Measurements from ENCODE around the gene RUFY3.
"Not testable (repeated sequence)": the region's sequence is repeated elsewhere in the genome, so short reads cannot be mapped to it uniquely, and the experiment has no call there.

The RUFY3 gene

DNA sequence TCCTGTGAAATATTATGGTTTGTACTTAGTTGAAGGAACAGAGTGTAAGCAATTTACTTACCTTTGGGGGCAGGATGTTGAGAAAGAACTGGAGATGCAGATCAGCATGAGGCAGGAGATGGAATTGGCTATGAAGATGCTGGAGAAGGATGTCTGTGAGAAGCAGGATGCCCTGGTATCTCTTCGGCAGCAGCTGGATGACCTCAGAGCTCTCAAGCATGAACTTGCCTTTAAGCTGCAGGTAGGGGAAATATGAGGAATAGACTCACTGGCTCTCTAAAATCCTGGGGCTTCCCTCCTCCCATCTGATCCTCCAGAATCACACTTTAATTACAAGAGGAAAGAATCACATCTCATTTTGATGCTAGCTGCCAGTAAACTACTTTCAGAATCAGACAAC lies 67.0 kb downstream of the RUFY3 start:
- no peak for DNase-seq

DNA sequence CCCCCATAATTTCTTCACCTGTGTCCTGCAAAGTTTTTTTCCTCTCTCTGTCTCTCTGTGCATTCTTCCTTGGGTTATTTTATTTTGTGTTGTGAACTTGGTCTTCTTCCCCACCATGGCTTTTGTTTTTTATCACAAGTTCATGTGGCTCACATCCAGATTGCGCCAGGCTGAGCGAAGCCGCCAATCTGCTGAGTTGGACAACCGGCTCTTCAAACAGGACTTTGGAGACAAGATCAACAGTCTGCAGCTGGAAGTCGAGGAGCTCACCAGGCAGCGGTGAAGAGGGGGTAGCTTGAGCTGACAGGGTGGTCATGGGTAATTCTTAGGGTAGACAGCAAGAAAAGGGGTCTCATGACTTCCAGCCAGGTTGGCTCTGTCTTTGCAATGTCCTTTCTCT lies 71.9 kb downstream of the RUFY3 start:
- DNase-seq: no peak

DNA sequence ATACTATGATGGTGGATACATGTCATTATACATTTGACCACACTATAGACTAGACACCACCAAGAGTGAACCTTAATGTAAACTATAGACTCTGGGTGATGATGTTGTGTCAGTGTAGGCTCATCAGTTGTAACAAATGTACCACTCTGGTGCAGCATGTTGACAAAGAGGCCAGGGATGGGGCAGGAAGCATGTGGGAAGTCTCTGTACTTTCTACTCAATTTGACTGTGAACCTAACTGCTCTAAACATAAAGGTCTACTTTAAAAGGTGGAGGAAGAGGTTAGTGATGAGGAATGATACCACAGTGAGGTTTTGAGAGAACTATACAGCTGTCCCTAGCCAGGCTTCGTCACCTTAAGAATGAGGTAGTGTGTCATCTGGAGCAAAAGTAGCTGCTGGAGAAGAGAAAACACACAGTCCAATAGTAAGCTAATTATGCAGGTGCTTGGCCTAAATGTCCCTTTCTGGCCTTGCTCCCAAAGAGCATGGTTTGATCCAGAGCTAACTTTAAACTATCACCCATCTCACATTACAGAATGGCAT lies 79.6 kb downstream of the RUFY3 start:
- DNase-seq: no peak

DNA sequence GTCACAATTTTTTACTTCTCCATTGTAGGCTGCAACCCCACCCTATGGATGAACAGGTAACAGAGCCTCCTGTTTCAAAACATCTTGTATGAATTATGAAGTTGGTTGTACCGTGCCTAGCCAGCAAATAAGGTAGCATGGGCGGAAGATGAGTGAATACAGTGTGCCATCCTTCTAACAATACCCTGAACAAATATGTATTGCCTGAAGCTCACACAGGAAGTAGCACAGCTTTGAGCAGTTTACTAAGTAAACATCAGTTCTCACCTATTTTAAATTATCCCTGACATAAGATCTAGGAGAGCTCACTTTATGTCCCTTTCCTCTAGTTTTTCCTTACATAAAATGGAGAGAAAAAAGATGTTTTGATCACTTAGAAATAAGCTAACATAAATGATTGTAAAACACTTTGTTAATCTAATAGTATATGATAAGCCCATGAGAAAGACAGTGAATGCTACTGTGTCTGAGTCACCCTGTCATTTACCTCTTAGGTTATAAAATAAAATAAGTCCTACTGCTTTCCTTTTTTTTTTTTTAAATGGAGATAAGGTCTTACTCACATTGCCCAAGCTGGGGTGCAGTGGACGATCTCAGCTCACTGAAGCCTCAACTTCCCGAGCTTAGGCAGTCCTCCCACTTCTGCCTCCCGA lies 81.3 kb downstream of the RUFY3 start:
- no peak for DNase-seq

DNA sequence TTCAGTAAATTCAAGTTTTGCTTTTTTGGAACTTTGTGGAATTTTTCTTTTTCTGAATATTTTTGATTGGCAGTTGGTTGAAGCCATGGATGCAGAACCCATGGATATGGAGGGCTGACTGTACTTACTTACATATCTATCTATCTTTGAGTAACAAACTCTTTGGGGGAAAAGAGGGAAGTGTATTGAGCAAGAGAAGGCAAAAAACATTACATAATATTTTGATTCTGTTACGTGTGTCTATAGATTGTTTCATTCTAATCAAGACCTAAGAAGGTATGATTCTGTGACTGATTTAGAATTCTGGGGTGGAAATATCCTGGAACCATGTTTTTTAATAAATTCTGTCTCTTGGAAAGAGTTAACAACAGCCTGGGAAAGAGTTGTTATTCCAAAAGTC lies 86.4 kb downstream of the RUFY3 start:
- no peak for DNase-seq

DNA sequence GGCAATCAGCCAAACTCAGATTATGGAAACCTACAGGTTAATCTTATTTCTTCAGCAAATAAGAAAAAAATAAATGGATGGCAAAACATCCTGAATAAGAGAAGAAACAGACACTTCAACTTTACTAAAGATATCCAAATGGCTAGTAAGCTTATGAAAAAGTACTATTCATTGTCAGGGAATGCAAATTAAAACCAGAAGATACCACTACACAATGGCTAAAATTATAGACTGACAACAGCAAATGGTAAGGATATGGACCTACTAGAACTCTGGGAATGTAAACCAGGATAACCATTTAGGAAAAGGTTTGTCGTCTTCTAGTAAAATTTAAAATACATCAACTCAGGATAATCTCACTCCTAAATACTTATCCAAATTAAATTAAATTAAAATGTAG lies 93.6 kb downstream of the RUFY3 start:
- DNase-seq: no peak

DNA sequence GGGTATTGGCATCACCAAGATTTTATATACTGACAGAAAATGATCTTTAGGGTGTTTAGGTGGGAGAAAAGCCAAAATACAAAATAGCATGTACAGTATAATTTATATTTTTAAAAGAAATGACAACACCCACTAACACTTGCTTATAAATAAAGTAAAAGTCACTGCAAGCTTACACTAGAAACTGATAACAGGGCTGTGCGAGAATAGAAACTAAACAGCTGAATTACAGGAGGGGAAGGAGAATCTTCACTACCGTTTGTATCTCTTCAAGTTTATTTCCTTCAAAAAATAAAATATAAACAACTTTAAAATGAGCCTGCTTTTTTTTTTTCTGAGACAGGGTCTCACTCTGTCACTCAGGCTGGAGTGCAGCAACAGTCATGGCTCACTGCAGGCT lies 95.1 kb downstream of the RUFY3 start:
- DNase-seq: no peak

DNA sequence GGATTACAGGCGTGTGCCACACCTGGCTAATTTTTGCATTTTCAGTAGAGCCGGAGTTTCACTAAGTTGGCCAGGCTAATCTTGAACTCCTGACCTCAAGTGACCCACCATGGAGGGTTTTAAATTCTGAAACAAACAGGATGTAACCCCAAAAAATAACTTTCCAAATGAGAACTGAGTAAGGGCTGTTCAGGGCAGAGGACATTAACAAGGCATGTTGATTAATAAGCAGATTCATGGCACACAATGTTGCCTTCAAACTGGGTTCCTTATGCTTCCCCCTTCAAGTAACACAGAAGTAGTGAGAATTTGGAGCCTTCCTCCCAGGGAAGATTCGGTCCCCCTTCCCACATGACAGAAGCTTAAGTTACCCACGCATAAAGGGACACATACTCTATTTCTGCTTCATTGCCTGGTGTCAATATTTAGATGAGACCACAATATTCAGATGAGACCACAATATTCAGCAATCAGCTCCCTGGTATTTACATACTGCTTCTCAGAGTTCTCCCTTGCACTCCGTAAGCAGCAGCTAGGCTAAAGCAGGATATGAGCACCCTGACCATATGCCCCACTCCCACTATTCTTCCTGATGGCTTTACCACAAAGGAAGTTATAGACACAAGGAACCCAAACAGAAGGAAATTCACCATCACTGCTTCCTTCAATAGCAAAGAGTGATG lies 96.5 kb downstream of the RUFY3 start:
- no peak for DNase-seq

DNA sequence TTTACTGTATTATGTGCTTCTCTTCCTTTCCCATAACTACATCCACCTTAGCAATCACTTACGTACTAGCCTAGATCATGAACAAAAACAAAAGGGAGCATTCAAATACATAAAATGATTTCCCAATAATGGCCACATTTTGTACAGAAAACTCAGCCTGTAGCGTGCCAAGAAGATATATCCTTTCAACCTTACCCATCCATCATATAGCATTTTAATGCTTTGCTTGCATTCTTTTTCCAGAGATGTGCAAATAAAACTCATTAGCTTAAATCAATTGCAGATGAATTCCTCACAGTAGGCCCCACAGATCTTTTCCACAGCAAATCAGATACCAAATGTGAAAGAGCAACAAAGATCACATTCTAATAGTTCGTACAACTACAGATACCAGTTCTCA lies 97.2 kb downstream of the RUFY3 start:
- no peak for DNase-seq

DNA sequence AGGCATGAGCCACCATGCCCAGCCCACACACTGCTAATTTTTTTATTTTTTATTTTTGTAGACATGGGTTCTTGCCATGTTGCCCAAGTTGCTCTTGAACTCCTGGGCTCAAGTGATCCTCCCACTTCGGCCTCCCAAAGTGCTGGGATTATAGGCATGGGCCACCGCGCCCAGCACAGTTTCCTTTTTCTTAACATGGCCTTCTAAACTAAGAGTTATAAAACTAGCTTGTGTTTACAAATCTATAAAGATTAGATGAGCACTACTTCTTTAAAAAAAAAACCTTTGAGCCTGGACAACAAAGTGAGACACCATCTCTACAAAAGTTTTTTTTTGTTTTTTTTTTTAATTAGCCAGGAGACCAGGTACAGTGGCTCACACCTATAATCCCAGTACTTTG lies 107.3 kb downstream of the RUFY3 start:
- no peak for DNase-seq

DNA sequence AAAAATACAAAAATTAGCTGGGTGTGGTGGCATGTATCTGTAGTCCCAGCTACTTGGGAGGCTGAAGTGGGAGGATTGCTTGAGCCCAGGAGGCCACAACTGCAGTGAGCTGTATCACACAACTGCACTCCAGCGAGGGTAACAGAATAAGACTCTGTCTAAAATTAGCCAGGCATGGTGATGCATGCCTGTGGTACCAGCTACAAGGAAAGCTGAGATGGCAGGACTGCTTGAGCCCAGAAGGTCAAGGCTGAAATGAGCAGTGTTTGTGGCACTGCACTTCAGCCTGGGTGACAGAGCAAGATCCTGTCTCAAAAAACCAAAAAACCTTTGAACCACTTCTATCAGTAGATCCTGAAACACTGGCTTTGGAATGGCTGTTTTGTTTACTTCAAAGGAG lies 107.7 kb downstream of the RUFY3 start:
- no peak for DNase-seq

DNA sequence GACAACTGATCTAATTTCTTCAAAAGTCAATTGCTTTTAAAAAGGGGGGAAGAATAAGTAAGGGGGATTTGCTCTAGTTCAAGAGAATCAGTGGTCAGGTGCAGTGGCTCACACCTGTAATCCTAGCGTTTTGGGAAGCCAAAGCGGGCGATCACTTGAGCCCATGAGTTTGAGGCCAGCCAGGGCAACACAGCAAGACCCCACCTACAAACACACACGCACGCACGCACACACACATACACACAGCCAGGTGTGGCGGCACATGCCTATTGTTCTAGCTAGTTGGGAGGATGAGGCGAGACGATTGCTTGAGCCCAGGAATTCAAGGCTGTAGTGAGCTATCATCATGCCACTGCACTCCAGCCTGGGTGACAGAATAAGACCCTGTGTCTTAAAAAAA lies 108.3 kb downstream of the RUFY3 start:
- DNase-seq: no peak

DNA sequence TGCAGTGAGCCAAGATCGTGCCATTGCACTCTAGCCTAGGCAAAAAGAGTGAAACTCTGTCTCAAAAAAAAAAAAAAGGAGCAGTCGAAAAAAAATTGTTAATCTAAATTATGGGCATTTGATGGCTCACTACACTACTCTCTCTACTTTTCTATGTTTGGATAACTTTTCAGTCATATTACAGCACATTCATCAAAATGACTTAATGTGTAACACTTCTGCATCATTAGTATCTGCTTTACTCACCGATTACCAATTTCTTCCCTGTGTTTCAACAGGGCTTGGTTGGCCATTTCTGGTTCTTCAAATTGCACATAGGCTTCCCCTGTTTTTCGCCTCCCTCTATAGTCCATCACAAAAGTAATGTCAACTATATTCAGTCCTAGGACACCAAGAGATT lies 109.5 kb downstream of the RUFY3 start:
- DNase-seq: no peak

DNA sequence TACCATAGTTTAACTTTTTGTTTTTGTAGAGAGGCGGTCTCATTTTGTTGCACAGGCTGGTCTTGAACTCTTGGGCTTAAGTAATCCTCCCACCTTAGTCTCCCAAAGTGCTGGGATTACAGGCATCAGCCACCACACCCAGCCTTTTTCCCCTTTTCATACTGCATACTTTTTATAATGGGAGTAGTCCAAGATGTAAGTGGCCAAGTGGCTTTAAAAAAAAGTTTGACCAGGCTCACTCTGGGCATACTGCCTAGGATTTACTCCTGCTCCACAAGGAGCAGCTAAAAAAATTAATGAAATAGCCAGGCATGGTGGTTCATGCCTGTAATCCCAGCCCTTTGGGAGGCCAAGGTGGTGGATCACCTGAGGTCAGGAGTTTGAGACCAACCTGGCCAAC lies 111.9 kb downstream of the RUFY3 start:
- DNase-seq: no peak

DNA sequence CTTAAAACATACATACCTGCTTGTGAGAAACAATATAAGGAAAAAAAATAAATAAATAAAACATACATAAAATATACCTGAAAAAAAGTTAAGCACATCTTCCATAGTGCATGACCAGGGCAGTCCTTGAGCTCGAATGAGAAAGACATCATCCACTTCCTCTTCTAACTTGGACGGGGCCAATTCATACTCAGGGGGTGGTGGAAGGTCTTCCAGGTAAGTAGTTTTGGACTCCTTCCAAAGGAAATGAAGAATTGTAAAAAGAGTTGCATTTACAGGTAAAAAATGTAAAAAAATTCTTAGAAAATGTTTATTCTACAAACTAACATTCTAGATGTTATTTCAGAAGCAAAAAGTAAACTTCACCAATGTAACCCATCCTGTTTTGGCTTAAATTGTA lies 114.3 kb downstream of the RUFY3 start:
- DNase-seq: no peak

DNA sequence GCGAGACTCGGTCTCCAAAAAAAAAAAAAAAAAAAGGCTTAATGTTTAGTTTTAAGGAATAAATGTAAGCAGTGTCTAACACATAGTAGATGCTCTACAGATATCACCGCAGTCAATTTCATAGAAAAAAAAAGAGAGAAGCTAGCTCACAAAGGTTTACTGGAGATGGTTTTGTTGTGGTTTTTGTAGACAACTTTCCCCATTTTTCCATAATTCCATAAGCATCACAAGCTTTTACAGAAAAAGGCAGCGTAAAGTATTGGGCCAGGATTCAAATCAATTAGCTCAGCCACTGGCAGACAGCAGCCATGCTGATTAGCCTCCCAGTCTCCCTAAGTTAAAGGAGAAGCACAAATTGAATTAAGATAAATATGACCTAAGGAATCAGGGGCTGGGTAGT lies 116.4 kb downstream of the RUFY3 start:
- DNase-seq: no peak

DNA sequence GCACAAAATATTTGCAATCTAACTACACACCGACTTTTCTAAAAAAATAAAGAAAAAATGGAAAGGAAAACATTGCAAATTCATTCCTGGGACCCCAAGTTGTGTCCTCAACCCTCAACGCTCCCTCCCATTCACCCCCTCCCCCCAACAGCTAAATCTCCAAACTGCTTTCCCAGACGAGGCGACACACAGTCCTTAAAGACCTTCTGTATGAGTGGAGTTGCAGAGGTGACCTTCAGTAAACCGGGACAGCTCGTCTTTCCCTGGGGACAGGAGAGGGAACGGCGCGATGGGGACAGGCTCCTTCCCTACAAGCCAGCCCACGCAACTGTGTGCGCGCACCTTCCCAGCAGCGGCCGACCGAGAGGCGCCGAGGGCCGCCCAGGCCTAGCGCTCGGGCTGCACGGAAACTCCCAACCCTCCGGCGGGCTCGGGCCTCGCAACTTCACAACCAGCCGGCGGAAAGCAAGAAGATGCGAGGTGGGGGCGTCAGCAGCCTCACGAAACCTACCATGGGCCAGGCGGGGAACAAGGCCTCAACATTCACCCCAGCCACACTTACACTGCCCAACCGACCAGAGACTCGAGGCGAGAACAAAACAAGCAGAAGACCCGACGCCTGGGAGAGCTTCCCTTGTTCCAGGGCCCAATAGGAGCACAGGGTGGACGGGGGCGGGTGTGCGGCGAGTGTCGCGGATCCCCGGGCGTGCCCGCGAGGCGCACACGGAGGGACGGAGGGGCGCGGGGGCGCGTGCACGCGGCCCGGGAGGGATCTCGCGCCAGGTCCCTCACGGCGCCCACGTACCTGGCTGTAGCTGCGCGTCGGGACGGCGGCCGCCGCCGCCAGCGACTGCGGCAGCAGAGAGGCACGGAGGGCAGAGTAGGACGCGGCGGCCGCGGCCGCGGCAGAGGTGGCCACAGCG lies 117.2 kb downstream of the RUFY3 start:
- peak; percentile 58 to 67 for DNase-seq

DNA sequence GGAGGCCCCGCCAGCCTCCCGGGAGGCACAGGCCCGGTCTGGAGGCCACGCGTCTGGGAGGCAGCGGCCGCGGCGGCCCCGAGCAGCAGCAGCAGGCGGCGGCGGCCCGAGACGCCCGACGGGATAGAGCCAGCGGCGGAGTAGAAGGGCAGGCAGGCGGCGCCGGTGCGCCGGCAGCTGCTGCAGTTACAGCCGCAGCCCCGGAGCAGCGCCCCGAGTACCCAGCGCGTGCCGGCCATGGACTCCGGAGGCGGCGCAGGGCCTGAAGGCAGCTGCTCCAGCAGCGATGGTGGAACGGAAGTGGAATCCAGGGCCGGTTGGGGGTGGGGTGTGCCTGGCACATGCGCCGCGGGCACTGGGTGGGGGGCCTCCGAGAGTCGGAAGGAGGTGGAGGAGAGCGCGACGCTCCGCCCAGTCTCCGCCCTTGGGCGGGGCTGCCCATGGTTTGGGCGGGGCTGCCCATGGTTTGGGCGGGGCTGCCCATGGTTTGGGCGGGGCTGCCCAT lies 117.9 kb downstream of the RUFY3 start, which contains the start of gene GRSF1:
GRSF1 (minus strand) TSS at position 302 of the 505 bp plus-strand sequence; CDS start at position 239, 63 bp downstream.
- DNase-seq: peak; percentile 93 to 95

DNA sequence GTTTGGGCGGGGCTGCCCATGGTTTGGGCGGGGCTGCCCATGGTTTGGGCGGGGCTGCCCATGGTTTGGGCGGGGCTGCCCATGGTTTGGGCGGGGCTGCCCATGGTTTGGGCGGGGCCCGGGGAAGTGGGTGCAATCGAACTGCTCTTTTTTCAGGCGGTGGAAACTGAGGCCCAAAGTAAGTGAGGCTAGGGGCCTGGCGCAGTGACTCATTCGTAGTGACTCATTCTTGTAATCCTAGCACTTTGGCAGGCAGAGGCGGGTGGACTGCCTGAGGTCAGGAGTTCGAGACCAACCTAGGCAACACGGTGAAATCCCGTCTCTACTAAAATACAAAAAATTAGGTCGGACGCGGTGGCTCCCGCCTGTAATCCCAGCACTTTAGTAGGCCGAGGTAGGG lies 118.4 kb downstream of the RUFY3 start:
- peak; percentile 50 to 67 for DNase-seq

DNA sequence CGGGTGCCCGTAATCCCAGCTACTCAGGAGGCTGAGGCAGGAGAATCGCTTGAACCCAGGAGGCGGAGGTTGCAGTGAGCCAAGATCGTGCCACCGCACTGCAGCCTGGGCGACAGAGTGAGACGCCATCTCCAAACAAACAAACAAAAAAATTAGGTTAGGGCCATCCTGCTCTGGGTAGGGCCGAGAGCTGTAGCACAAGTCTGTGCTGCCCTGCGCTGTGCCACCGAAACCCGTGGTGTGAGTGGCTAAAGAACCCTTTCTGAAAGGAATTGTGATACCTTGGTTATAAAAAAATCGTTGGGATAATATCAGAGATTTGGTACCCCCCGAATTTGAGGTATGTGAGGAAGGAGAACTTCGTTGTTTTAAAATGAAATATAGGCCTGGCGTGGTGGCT lies 118.9 kb downstream of the RUFY3 start:
- not testable (repeated sequence) for DNase-seq

DNA sequence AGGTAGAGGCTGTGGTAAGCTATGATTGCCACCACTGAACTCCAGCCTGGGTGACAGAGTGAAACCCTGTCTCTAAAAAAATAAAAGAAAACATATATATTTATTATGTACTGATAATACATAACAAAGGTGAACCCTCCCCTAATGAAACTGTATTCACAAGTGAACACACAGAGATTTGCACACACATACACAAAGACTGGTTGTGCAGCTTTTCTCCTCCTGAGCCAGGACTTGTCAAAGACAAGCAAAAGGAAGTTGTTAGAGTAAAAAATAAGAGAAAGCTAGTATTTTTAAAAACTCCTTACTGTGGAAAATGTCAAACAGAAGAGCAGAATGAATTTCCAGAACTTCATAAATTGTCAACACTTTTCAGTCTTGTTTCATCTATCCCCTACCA lies 119.4 kb downstream of the RUFY3 start:
- no peak for DNase-seq

DNA sequence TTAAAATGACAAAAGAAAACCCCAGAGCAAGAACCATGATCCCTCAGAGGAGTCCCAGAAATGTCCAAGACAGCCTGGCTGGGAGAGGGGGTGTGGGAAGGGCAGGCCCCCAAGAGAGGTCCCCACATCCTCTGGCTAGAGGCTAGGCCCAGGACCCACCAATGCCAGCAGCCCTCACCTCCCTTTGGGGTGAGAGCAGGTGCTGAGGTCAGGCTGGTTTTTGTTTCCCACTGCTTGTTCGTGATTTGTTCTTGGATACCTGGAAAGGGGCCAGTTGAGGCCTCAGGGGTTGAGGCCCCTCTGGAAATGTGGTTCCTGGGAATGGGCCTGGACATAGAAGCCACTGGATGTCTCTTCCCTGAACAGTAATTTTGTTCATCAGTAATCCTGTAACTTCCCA lies 120.2 kb downstream of the RUFY3 start:
- DNase-seq: no peak

DNA sequence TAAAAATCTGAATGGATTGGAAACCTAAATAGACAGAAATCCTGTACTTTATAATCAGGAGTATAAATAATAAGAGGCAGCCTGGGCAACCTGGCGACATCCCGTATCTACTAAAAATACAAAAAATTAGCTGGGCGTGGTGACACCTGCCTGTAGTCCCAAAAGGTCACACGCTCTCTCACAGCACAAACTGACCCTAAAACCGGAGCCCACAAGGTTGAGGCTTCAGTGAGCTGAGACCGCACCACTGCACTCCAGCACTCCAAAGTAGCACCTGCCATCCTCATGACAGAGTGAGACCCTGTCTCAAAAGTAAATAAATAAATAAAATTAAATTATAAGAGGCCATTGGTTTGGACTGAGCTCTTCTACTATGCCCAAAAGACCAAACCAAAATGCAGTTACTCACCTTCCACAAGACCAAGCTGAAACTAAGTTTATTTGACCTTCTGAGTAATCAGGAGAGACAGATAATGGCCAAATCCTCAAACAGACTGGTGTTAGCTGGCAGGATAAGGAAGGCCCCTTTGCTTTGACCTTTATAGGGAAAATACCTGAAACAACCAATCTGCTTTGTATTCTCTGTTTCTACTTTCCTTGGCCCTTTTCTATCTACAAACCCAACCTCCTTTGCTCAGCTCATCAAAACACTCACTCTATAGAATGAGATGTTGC lies 121.1 kb downstream of the RUFY3 start:
- no peak for DNase-seq
